HCT116 (cell line): ENCODE data around the gene TBCD. TPM values are rescaled to one million over a fixed set of nuclear protein-coding genes. Genes with fewer than 3 reads are reported as not detected.
"Not testable (repeated sequence)": the region's sequence is repeated elsewhere in the genome, so short reads cannot be mapped to it uniquely, and the experiment has no call there.

Experiments used
- ATAC-seq: fragments of 200-7000 bp; cut with Tn5 transposase; 2 replicates; pipeline ENCODE4 v1.9.1; 2020; ENCODE audit warnings: mild to moderate bottlenecking, moderate library complexity
- BruUV-seq: library from RNA; stranded (reverse); fragments of 400-500 nt; replicated peaks from 2 replicates; lab custom pipeline; 2021; lab: Mats Ljungman, UMichigan
- CTCF ChIA-PET: fragments of 300-600 bp; sonication (Branson Sonifier 250); formaldehyde crosslinking; loops from one replicate; lab custom pipeline; 2021; ENCODE audit warnings: antibody characterized with exemption; lab: Charles Lee
- POLR2A ChIA-PET: fragments of 300-600, 350-600 bp; sonication (Branson Sonifier 250); formaldehyde crosslinking; loops from one replicate; lab custom pipeline; 2021; ENCODE audit warnings: antibody characterized with exemption; lab: Charles Lee
- RAD21 ChIA-PET, 2 experiments: fragments of 300-600 bp; sonication (Branson Sonifier 250); formaldehyde crosslinking; loops; one replicate each; lab custom pipeline; 2023; ENCODE audit warnings: low total read pairs in 2 of 2; ENCODE audit not compliant: uncharacterized antibody in 2 of 2, unreplicated experiment in 2 of 2, low non-redundant PET in 1 of 2; lab: Charles Lee
- DNase-seq: peaks from one replicate; pipeline ENCODE4 v3.0.0-alpha.2; 2010; ENCODE audit warnings: low read depth, low spot score
- H2AFZ ChIP-seq: fragments of 200-600 bp; shearing (Covaris generic), sonication (generic); 2 replicates; pipeline ENCODE4 v1.6.1; 2017; ENCODE audit warnings: low read depth, mixed run types, mixed read lengths, antibody characterized with exemption, low read length; ENCODE audit not compliant: poor library complexity, severe bottlenecking
- H3K27ac ChIP-seq: 2 replicates; pipeline ENCODE4 v1.5.1; 2012; ENCODE audit warnings: low read depth, low read length
- H3K27me3 ChIP-seq: fragments of 200-600 bp; sonication (generic); 2 replicates; pipeline ENCODE4 v1.6.1; 2016; ENCODE audit warnings: mixed run types, low read length, mixed read lengths; ENCODE audit not compliant: insufficient read depth
- H3K36me3 ChIP-seq, 2 experiments: fragments of 200-500 bp in 1 of 2; fragments of 200-600 bp in 1 of 2; sonication (Bioruptor generic) in 1 of 2; sonication (generic) in 1 of 2; 2 replicates each; pipeline versions ENCODE4 v1.5.1 to v1.6.1; 2014 to 2016; ENCODE audit warnings: low read length in 2 of 2, inconsistent platforms in 1 of 2, mixed read lengths in 1 of 2, mixed run types in 1 of 2; ENCODE audit not compliant: insufficient read depth in 2 of 2, control insufficient read depth in 1 of 2
- H3K4me1 ChIP-seq, 2 experiments: fragments of 200-600 bp in 1 of 2; sonication (generic) in 1 of 2; 2 replicates each; pipeline versions ENCODE4 v1.5.1 to v1.6.1; 2012 to 2017; ENCODE audit warnings: low read length in 2 of 2, inconsistent platforms in 1 of 2, mild to moderate bottlenecking in 1 of 2, mixed read lengths in 1 of 2, mixed run types in 1 of 2, moderate library complexity in 1 of 2; ENCODE audit not compliant: insufficient read depth in 2 of 2, control insufficient read depth in 1 of 2
- H3K4me2 ChIP-seq: fragments of 200-600 bp; sonication (generic); 2 replicates; pipeline ENCODE4 v1.6.1; 2017; ENCODE audit warnings: mixed run types, low read length, mixed read lengths
- H3K4me3 ChIP-seq, 2 experiments: fragments of 200-600 bp in 1 of 2; sonication (generic) in 1 of 2; replicated peaks in 1 of 2; 2 replicates each; pipeline ENCODE4 v1.5.1; 2011 to 2016; ENCODE audit warnings: low read length in 2 of 2, control low read depth in 1 of 2, low read depth in 1 of 2, mild to moderate bottlenecking in 1 of 2, mixed read lengths in 1 of 2, mixed run types in 1 of 2
- H3K79me2 ChIP-seq: fragments of 200-600 bp; sonication (generic); 2 replicates; pipeline ENCODE4 v1.6.1; 2017; ENCODE audit warnings: mild to moderate bottlenecking, mixed run types, low read length, moderate library complexity, mixed read lengths; ENCODE audit not compliant: insufficient read depth
- H3K9ac ChIP-seq: fragments of 200-600 bp; sonication (generic); 2 replicates; pipeline ENCODE4 v1.6.1; 2016; ENCODE audit warnings: low read length, mixed read lengths
- H3K9me2 ChIP-seq: fragments of 200-600 bp; sonication (generic), shearing (Covaris generic); 2 replicates; pipeline ENCODE4 v1.6.1; 2017; ENCODE audit warnings: mixed run types, mild to moderate bottlenecking, moderate library complexity; ENCODE audit not compliant: insufficient read depth
- H3K9me3 ChIP-seq, 2 experiments: fragments of 200-500 bp in 1 of 2; fragments of 200-600 bp in 1 of 2; sonication (Bioruptor generic) in 1 of 2; sonication (generic) in 1 of 2; 2 replicates each; pipeline ENCODE4 v1.6.1; 2014 to 2017; ENCODE audit warnings: low read length in 2 of 2, mixed read lengths in 2 of 2, inconsistent platforms in 1 of 2, low read depth in 1 of 2, mild to moderate bottlenecking in 1 of 2, mixed run types in 1 of 2, moderate library complexity in 1 of 2; ENCODE audit not compliant: control insufficient read depth in 1 of 2, insufficient read depth in 1 of 2
- H4K20me1 ChIP-seq: fragments of 200-600 bp; sonication (generic), shearing (Covaris generic); 2 replicates; pipeline ENCODE4 v1.6.1; 2017; ENCODE audit warnings: mixed run types, mild to moderate bottlenecking, moderate library complexity; ENCODE audit not compliant: insufficient read depth
- EGR1 ChIP-seq: IDR thresholded peaks from 2 replicates; pipeline ENCODE4 v1.6.1; 2012; ENCODE audit warnings: low read depth
- JUND ChIP-seq: IDR thresholded peaks from 2 replicates; pipeline ENCODE4 v1.6.1; 2012
- SRF ChIP-seq: IDR thresholded peaks from 2 replicates; pipeline ENCODE4 v1.6.1; 2012; ENCODE audit warnings: low read depth
- intact Hi-C: fragments of 100-400 bp; cut with micrococcal nuclease; formaldehyde crosslinking; loops from 2 replicates; pipeline ENCODE4 v1.10.0; 2022
- total RNA-seq: library from RNA; stranded (reverse); gene quantifications from one replicate; pipeline ENCODE4 v1.2.1, GENCODE V29; 2021; ENCODE audit not compliant: unreplicated experiment

TBCD gene
- total RNA-seq, 1 experiment from 2014 or later: 152 TPM

- TF ChIP-seq EGR1: no peak
These were observed 30.9 kb downstream of the TBCD start (continued) for GRCh38 chr17:82782657-82783207.

GRCh38 chr17:82783498-82783897, 31.6 kb downstream of the TBCD start:
- Histone ChIP-seq H2AFZ (no peak overlapping the region), H3K27me3 (no peaks in the 10 kb centered on the region), H4K20me1 (no peaks in the 10 kb centered on the region), H3K9me3 (no peaks in the 10 kb centered on the region), H3K4me1 (no peaks in the 10 kb centered on the region), H3K9me2 (no peaks in the 10 kb centered on the region), H3K4me3 (no peak overlapping the region), H3K36me3 (peaks cover 7 to 19% of the 10 kb centered on the region in 2 experiments; a peak in 3 of 4 replicates), H3K4me2 (no peak overlapping the region), H3K79me2 (peaks cover 36% of the 10 kb centered on the region), H3K27ac (no peak overlapping the region), H3K9ac (no peak overlapping the region)
- DNase-seq: no peak
- CTCF ChIA-PET: no interaction called here
- intact Hi-C loops: no loop called here
- BruUV-seq: no TSS peak
- POLR2A ChIA-PET: no interaction called here
- RAD21 ChIA-PET: no interaction called here
- ATAC-seq: no peak
- TF ChIP-seq SRF: no peak
- TF ChIP-seq JUND: no peak

- H3K4me1 ChIP-seq, H3K9me3 ChIP-seq, RAD21 ChIA-PET, DNase-seq, H3K9ac ChIP-seq, CTCF ChIA-PET, ATAC-seq, H3K9me2 ChIP-seq, intact Hi-C loops, H4K20me1 ChIP-seq, BruUV-seq, H3K4me3 ChIP-seq, H2AFZ ChIP-seq, POLR2A ChIA-PET, H3K27me3 ChIP-seq, H3K4me2 ChIP-seq, H3K27ac ChIP-seq: not testable (repeated sequence)
- Histone ChIP-seq H3K79me2 (peaks cover 45% of the 10 kb centered on the region), H3K36me3 (peaks cover 7 to 19% of the 10 kb centered on the region in 2 experiments; a peak in 3 of 4 replicates)
These were observed 33.7 kb downstream of the TBCD start for GRCh38 chr17:82785581-82785980.
